Right ventricle myocardium superior (tissue), 1 donor: ENCODE data around the gene NTHL1. TPM values are rescaled to one million over a fixed set of nuclear protein-coding genes. Genes with fewer than 3 reads are reported as not detected.
A peak's percentile ranks its signal among the peaks of the same experiment; 100 is the strongest.

ENCODE experiments used
- ATAC-seq: fragments of 200-7000 bp; cut with Tn5 transposase; one replicate; pipeline ENCODE4 v1.9.1; 2020; ENCODE audit warnings: mild to moderate bottlenecking; ENCODE audit not compliant: poor library complexity
- DNase-seq: peaks from one replicate; pipeline ENCODE4 v3.0.0-alpha.2; 2020
- intact Hi-C: fragments of 100-400 bp; cut with DNase I; formaldehyde crosslinking; loops from one replicate; pipeline ENCODE4 v1.11.2; 2022
- total RNA-seq: library from RNA; stranded (reverse); fragmentation: NEBNext Ultra II Directional; extraction: Animal tissue kit (Norgen Biotek cat#: 25700); gene quantifications from one replicate; pipeline ENCODE4 v1.2.1, GENCODE V29; 2021
- donor health status: DM: no; HTN: yes; CAD: no; lungs with severe emphysema.

The NTHL1 gene
- total RNA-seq, 1 donor from 2014 or later: 26.2 TPM

- no peak for DNase-seq
- intact Hi-C loops: no loop called here
- no peak for ATAC-seq
These were observed 25.3 kb upstream of the NTHL1 start for GRCh38 chr16:2072926-2073325.

DNA sequence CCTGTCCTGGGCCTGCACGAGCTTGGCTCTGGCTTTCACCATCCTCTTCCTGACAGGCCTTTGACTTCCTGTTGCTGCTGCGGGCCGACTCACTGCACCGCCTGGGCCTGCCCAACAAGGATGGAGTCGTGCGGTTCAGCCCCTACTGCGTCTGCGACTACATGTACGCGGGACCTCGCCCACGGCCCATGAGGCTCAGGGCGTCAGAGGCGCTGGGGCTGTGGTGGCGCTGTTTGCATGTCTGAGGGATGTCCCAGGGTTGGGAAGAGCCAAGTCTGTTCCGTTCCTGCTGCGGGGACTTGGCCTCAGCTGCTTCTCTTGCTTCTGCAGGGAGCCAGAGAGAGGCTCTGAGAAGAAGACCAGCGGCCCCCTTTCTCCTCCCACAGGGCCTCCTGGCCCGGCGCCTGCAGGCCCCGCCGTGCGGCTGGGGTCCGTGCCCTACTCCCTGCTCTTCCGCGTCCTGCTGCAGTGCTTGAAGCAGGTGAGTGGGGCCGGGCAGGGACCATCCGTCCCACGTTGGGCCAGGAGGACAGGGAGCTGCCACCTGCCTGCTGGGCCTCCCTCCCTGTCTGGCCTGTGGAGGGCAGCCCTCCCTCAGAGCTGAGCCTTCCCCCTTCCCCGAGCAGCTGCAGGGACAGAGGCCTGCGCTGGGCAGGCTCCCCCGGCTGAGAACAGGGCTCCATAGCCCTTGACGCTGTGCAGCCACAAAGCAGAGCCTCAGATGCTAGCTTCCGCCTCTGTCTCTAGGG is 24.0 kb upstream of the NTHL1 start:
- DNase-seq: no peak
- no peak for ATAC-seq
- intact Hi-C loops: no loop called here

DNA sequence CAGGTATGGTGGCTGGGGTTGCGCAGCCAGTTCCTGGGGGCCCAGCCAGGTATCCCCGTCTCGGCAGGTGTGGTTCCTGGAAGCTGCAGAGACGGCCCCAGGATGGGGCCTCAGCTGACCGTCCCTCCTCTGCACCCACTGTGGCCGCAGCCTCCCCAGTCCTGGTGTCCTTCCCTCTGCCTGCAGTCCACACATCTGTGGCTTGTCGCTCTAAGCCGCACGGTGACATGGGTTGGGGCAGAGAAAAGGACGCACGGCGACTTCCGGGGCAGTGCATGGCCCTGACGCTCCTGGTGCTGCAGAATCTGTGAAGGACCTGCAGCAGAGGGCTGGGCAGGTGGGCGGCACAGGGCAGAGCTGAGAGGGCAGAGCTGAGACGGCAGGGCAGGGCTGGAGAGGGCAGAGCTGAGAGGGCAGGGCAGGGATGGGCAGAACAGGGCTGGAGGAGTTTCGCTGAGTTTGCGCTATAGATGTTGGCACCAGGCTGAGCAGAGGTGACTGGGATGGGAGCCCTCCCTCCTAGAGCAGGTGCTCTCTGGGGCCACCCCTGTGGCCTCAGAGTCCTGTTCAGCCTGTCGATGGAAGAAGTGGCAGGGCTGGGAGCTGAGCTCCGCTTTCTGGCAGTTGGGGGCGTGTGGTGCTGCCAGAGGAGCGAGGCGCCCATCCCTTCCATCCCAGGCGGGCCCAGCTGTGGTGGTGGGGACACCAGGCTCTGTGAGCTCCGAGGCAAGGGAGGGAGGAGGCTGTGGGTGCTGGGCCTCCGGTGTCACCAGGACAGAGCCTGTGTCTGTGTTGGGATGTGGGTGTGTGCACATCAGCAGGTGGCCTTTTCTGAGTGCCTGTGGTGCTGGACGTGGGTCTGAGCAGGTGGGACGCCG is 23.2 kb upstream of the NTHL1 start:
- no peak for DNase-seq
- intact Hi-C loops: no loop called here
- no peak for ATAC-seq

DNA sequence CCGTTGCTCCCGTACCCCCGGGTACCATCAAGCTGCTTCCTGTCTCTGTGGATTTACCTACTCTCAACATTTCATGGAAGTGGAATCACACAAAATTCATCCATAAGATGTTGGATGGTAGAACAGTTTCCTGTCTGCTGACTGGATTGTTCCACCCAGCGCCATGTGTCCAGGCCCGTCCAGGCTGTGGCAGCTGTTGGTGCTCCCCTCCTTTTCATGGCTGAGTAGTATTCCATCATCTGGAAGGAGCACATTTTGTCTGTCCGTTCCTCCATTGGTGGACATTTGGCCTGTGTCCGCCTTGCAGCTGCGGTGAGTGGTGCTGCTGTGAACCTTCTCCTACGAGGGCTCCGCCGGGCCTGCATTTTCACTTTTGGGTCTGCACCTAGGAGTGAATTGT is 18.5 kb upstream of the NTHL1 start:
- DNase-seq (no peak), ATAC-seq (no peak)
- intact Hi-C loops: no loop called here

DNA sequence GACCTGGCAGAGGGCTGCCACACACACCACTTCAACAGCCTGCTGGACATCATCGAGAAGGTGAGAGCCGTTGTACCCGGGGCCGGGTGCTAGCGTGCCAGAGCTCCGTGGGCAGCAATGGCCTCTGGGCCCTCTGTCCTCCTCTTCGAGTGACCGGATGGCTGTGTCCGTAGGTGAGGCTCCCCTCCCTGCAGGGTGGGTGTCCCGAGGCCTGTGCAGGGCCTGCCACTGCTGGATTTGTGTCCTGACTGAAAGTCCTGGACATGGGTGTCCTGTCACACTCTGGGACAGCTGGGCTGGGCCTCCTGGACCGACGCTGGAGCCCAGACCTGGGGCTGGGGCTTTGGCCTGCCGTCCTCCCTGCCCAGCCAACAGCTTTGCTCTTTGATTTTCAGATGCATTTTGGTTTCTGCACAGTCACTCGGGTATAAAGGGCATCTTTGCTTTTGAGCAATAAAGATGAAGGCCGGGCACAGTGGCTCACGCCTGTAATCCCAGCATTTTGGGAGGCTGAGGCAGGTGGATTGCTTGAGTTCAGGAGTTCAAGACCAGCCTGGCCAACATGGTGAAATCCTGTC is 16.8 kb upstream of the NTHL1 start:
- ATAC-seq (no peak), DNase-seq (no peak)
- intact Hi-C loops: no loop called here

GRCh38 chr16:2063861-2064260 is 16.2 kb upstream of the NTHL1 start:
- intact Hi-C loops: no loop called here
- no peak for ATAC-seq

GRCh38 chr16:2062801-2063200 is 15.2 kb upstream of the NTHL1 start:
- intact Hi-C loops: no loop called here
- no peak for DNase-seq
- ATAC-seq: no peak

More at GRCh38 chr16:2063861-2064260, 16.2 kb upstream of the NTHL1 start:
- no peak for DNase-seq

- no peak for ATAC-seq
- no peak for DNase-seq
These were observed 13.9 kb upstream of the NTHL1 start for GRCh38 chr16:2061526-2061925.

GRCh38 chr16:2061023-2061422 is 13.4 kb upstream of the NTHL1 start:
- no peak for DNase-seq
- intact Hi-C loops: no loop called here
- ATAC-seq: no peak

More at GRCh38 chr16:2061526-2061925, 13.9 kb upstream of the NTHL1 start:
- intact Hi-C loops: no loop called here

DNA sequence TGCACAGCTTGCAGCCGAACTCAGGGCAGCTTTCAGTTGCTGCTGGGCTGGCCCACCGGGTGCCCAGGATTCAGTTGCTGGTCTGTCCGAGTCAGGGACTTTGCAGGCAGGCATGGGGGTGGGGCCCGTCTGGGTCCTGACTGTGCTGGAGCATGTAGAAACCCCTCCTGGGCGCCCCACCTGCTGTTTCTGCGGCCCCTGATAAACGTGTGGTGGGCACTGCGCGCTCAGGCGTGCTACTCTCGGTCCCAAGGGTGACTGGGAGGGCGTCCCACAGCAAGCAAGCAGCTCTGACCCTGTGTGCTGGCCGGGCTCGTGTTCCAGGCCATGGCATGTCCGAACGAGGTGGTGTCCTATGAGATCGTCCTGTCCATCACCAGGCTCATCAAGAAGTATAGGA is 12.7 kb upstream of the NTHL1 start:
- ATAC-seq (no peak), DNase-seq (no peak)
- intact Hi-C loops: no loop called here

DNA sequence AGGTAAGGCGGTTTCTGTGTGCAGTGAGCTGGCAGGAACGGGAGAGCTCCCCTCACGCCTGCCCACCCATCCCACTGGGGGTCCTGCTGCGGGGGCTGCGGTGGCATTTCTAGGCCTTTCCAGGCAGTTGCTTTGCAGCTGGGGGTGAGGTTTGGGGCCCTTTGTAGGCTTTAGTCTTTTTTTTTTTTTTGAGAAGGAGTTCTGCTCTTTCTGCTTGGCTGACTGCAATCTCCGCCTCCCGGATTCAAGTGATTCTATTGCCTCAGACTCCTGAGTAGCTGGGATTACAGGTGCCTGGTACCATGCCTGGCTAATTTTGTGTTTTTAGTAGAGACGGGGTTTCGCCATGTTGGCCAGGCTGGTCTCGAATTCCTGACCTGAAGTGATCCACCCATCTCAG is 11.2 kb upstream of the NTHL1 start:
- intact Hi-C loops: no loop called here
- DNase-seq: no peak
- ATAC-seq: no peak

DNA sequence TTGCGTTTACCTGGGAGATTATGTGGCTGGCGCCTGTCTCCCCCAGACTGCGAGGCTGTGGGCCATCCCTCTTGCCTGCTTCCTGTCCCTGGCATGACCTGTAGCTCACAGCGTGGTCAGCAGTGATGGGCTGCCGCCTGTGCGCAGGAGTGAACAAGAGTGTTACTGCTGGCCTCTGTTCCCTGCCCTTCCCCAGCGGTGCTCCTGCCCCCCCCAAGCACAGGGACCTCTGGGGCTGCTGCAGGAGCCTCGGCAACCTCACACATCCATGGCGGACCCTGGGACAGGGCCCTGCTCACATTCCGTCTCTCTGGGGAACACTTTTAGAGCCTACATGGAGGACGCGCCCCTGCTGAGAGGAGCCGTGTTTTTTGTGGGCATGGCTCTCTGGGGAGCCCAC is 10.8 kb upstream of the NTHL1 start:
- DNase-seq: no peak
- intact Hi-C loops: no loop called here
- ATAC-seq: no peak

GRCh38 chr16:2057438-2057837 is 9.8 kb upstream of the NTHL1 start:
- intact Hi-C loops: no loop called here
- no peak for DNase-seq
- ATAC-seq: no peak

DNA sequence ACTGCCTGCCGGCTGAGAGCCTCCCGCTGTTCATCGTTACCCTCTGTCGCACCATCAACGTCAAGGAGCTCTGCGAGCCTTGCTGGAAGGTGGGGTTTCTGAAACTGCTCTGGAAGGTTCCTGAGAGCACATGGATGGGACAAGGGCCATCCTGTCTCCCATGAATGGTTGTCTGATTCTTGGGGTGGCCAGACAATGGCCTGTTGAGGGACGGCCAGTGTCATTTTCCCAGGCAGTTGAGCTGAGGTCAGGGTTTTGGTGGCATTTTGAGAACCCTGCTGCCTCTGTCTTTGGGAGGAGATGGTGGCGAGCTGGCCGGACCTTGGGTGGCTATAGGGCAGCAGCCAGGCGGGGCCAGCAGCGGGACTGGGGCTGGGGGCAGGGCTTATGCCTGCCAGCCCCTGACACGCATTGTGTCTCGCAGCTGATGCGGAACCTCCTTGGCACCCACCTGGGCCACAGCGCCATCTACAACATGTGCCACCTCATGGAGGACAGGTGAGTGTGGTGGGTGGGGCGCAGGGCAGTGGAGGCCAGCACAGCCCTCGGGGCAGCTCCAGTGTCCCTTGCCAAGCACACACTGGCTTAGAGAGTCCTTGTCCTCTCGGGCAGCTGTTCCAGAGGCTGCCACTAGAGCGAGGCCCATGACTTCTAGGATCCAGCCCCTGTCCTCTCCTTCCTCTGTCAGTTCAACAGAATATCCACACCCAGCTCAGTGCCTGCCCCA is 9.2 kb upstream of the NTHL1 start:
- ATAC-seq (no peak), DNase-seq (no peak)
- intact Hi-C loops: no loop called here

GRCh38 chr16:2056077-2056476 is 8.4 kb upstream of the NTHL1 start:
- intact Hi-C loops: no loop called here
- ATAC-seq (peak; percentile 28), DNase-seq (no peak)

- no peak for DNase-seq
- ATAC-seq: no peak
- intact Hi-C loops: no loop called here
These were observed 7.1 kb upstream of the NTHL1 start for GRCh38 chr16:2054543-2055245.

DNA sequence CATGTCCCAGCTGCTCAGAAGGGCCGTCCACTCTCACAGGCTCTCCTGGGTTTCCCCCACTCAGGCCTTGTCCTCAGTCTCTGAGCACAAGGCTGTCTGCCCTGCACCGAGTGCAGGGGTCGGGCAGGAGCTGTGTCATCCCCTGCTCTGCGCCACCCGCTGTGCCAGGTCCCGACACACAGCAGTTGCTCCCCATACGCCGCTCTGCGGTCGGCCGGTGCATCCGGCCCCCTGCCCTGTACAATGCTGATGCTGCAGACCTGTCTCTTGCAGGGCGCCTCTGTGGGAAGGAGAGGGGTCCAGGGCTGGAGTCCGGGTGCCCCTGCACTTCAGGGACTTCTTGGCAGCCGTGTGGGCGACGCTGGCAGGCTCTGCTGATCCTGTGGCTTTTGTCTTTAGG is 6.3 kb upstream of the NTHL1 start:
- intact Hi-C loops: no loop called here
- ATAC-seq (no peak), DNase-seq (no peak)

GRCh38 chr16:2053211-2053610 is 5.6 kb upstream of the NTHL1 start:
- no peak for ATAC-seq
- no peak for DNase-seq
- intact Hi-C loops: no loop called here

- DNase-seq (no peak), ATAC-seq (no peak)
- intact Hi-C loops: no loop called here
These were observed 496 bp upstream of the NTHL1 start for GRCh38 chr16:2048116-2048543.
